ENCODE measurements around the gene FCRL6.

FCRL6 gene

DNA sequence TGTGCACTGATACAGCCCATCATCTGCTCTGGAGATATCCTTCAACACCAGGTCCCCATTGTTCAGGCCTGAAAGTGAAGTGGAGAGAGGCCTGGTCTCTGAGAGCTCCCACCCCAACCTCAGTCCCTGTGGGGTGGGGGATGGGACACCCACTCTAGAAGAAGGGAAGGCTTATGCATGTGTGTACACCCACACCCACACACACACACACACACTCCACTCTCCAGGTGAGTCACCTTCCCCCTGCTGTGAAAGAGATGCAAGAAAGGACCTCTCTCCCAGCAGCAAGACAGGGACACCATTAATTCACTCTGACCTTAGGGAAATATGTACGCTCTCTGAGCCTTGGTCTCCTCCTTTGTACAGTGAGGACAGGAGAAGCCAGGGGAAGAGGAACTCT, 54.4 kb downstream of the FCRL6 start:
- Histone ChIP-seq H3K4me2 (ENCODE audit: low read depth, low read length, poor library complexity, severe bottlenecking) (no peak overlapping the region), H2AFZ (ENCODE audit: low read depth, low read length, severe bottlenecking) (no peak overlapping the region), H3K9me2 (replicated peaks; ENCODE audit: insufficient read depth, low read length) (no peaks in the 10 kb centered on the region), H3K36me3 (ENCODE audit: low read length) (no peaks in the 10 kb centered on the region), H3K27me3 (ENCODE audit: low read length) (no peaks in the 10 kb centered on the region), H3K4me3 (ENCODE audit: insufficient read depth, low read length, poor library complexity, severe bottlenecking) (no peak overlapping the region), H3K79me2 (ENCODE audit: insufficient read depth, low read length) (no peaks in the 10 kb centered on the region), H3K9me3 (ENCODE audit: insufficient read depth, low read length) (no peaks in the 10 kb centered on the region), H4K20me1 (ENCODE audit: low read depth, low read length) (no peaks in the 10 kb centered on the region), H3F3A (ENCODE audit: insufficient read depth) (no peaks in the 10 kb centered on the region), H3K9ac (ENCODE audit: low read length) (no peak overlapping the region), H3K27ac (ENCODE audit: low read depth, low read length) (no peak overlapping the region)
- TF ChIP-seq, protein P1, sequence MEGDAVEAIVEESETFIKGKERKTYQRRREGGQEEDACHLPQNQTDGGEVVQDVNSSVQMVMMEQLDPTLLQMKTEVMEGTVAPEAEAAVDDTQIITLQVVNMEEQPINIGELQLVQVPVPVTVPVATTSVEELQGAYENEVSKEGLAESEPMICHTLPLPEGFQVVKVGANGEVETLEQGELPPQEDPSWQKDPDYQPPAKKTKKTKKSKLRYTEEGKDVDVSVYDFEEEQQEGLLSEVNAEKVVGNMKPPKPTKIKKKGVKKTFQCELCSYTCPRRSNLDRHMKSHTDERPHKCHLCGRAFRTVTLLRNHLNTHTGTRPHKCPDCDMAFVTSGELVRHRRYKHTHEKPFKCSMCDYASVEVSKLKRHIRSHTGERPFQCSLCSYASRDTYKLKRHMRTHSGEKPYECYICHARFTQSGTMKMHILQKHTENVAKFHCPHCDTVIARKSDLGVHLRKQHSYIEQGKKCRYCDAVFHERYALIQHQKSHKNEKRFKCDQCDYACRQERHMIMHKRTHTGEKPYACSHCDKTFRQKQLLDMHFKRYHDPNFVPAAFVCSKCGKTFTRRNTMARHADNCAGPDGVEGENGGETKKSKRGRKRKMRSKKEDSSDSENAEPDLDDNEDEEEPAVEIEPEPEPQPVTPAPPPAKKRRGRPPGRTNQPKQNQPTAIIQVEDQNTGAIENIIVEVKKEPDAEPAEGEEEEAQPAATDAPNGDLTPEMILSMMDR (IDR thresholded peaks at IDR 0.05; ENCODE audit: insufficient read depth, low read length, poor library complexity, severe bottlenecking): no peak

DNA sequence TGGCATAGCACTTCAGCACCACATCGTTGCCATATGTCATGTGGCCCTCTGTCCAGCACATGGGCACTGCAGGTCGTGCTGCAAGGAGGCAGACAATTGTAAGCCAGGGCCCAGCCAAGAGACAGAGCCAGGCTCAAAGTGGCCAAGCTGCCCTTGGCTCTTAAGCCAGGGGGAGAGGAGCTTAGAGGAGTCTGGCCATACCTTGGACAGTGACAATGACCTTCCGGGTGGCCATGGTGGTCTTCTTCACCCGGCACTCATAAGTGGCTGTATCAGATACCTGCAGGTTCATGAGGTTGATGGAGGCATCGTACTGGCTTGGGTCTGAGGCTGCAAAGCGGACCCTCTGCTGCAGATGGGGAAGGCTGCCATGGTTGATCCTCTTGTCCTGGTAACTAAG, 55.7 kb downstream of the FCRL6 start:
- H3K4me3 ChIP-seq (ENCODE audit: insufficient read depth, low read length, poor library complexity, severe bottlenecking): no peak overlapping the region
- H3K4me2 ChIP-seq (ENCODE audit: low read depth, low read length, poor library complexity, severe bottlenecking): no peak overlapping the region
- no peaks in the 10 kb centered on the region for H3F3A ChIP-seq (ENCODE audit: insufficient read depth)
- no peaks in the 10 kb centered on the region for H3K27me3 ChIP-seq (ENCODE audit: low read length)
- H3K9ac ChIP-seq (ENCODE audit: low read length): no peak overlapping the region
- H3K27ac ChIP-seq (ENCODE audit: low read depth, low read length): no peak overlapping the region
- no peaks in the 10 kb centered on the region for H3K36me3 ChIP-seq (ENCODE audit: low read length)
- TF ChIP-seq EZH2phosphoT487 (conservative IDR thresholded peaks at IDR 0.05; ENCODE audit: low read length): no peak
- TF ChIP-seq, protein P1 (IDR thresholded peaks at IDR 0.05; ENCODE audit: insufficient read depth, low read length, poor library complexity, severe bottlenecking): no peak
- no peaks in the 10 kb centered on the region for H4K20me1 ChIP-seq (ENCODE audit: low read depth, low read length)
- no peak overlapping the region for H2AFZ ChIP-seq (ENCODE audit: low read depth, low read length, severe bottlenecking)
- H3K79me2 ChIP-seq (ENCODE audit: insufficient read depth, low read length): no peaks in the 10 kb centered on the region
- H3K9me3 ChIP-seq (ENCODE audit: insufficient read depth, low read length): no peaks in the 10 kb centered on the region
- no peaks in the 10 kb centered on the region for H3K9me2 ChIP-seq (replicated peaks; ENCODE audit: insufficient read depth, low read length)

DNA sequence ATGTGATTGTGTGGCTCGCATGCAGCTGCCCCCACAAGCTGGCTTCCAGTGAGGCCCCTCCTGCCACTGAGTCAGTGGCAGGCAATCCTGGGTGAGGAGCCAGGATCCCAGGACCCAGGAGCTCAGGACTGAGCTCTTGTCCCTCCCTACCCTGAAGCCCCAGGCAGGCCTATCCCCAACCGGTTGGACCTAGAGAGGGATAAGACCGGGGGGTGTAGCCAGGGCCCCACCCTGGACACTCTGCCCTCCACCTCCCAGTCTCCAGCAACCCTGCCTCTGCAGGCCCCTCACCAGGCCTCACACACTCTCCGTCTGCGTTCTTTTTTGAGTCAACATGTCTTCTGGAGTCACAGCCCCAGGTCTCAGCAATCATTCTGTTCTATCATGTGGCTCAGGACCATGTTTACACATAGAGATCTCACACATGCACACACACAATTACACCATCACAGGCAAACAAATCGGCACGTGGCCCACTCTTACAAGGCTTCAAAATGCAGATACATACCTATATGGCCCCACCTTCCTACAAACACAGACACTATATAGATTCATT, 57.7 kb downstream of the FCRL6 start:
- Histone ChIP-seq H3K79me2 (ENCODE audit: insufficient read depth, low read length) (no peaks in the 10 kb centered on the region), H3F3A (ENCODE audit: insufficient read depth) (no peaks in the 10 kb centered on the region), H3K27ac (ENCODE audit: low read depth, low read length) (no peak overlapping the region), H3K4me3 (ENCODE audit: insufficient read depth, low read length, poor library complexity, severe bottlenecking) (no peak overlapping the region), H3K36me3 (ENCODE audit: low read length) (no peaks in the 10 kb centered on the region), H3K9ac (ENCODE audit: low read length) (no peak overlapping the region), H4K20me1 (ENCODE audit: low read depth, low read length) (no peaks in the 10 kb centered on the region), H3K4me2 (ENCODE audit: low read depth, low read length, poor library complexity, severe bottlenecking) (no peak overlapping the region), H3K9me3 (ENCODE audit: insufficient read depth, low read length) (no peaks in the 10 kb centered on the region), H3K9me2 (replicated peaks; ENCODE audit: insufficient read depth, low read length) (no peaks in the 10 kb centered on the region), H2AFZ (ENCODE audit: low read depth, low read length, severe bottlenecking) (no peak overlapping the region), H3K27me3 (ENCODE audit: low read length) (no peaks in the 10 kb centered on the region)
- TF ChIP-seq, protein P1 (IDR thresholded peaks at IDR 0.05; ENCODE audit: insufficient read depth, low read length, poor library complexity, severe bottlenecking): no peak
- TF ChIP-seq EZH2phosphoT487 (conservative IDR thresholded peaks at IDR 0.05; ENCODE audit: low read length): no peak
